ENCODE measurements around the gene TUBB3.

DNA sequence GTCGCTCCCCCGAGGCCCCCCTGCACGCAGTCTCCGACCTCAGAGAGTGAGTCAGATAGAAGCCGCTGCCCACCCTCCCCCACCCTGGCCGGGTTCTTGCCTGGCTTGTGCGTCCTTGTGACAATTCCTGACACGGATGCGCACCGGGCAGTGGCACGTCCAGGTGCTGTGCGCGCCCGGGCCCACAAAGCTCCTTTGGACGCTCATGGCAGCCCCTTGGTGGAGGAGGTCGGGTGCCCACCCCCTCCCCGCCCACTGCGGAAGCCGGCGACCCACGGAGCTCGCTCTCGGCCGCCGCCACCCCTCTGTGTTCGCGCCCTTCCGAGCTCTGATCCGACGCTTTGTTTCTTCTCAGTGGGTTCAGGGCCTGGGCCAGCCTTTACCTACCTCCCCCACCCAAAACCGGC lies 662 bp upstream of the TUBB3 start:
- TF ChIP-seq, protein P1, sequence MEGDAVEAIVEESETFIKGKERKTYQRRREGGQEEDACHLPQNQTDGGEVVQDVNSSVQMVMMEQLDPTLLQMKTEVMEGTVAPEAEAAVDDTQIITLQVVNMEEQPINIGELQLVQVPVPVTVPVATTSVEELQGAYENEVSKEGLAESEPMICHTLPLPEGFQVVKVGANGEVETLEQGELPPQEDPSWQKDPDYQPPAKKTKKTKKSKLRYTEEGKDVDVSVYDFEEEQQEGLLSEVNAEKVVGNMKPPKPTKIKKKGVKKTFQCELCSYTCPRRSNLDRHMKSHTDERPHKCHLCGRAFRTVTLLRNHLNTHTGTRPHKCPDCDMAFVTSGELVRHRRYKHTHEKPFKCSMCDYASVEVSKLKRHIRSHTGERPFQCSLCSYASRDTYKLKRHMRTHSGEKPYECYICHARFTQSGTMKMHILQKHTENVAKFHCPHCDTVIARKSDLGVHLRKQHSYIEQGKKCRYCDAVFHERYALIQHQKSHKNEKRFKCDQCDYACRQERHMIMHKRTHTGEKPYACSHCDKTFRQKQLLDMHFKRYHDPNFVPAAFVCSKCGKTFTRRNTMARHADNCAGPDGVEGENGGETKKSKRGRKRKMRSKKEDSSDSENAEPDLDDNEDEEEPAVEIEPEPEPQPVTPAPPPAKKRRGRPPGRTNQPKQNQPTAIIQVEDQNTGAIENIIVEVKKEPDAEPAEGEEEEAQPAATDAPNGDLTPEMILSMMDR (IDR thresholded peaks at IDR 0.05 in 2 of 3, conservative IDR thresholded peaks at IDR 0.05 in 1 of 3; ENCODE audit: borderline replicate concordance in 1 of 3, insufficient read depth in 1 of 3, low read depth in 2 of 3, low read length in 2 of 3) = no peak
- TF ChIP-seq POLR2AphosphoS5 (IDR thresholded peaks at IDR 0.05; ENCODE audit: low read depth, low read length) (peak; percentile 79), POLR2A (IDR thresholded peaks at IDR 0.05; ENCODE audit: borderline replicate concordance, extremely low read depth, insufficient read depth, insufficient read length) (peak; percentile 18)

Measured in HCT116 (cell line).